ENCODE data around the gene FSTL5.

Gene FSTL5

DNA sequence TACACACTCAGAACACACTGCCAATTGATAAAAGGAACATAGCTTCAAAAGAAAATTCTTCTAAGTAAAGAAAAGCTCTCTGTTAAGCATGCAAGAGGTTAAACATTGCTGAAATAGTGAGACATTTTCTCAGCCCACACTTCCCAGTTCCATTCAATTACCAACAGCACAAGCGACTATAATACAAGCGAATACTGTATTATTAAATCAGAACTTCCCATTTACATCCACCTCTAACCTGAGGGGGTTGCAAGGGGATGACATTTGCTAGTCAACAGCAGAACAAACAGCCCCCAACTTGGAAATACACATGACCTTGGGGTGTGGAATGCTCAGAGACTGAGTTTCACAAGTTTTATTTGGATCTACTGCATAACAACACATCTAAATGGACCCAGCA lies 1.1 kb downstream of the FSTL5 start:
- ChIA-PET CTCF (no interaction called here), POLR2A (no interaction called here)
- no peak for DNase-seq (ENCODE audit: extremely low spot score)
- TF ChIP-seq BHLHE40 (IDR thresholded peaks at IDR 0.05; ENCODE audit: borderline replicate concordance) (no peak), ZNF384 (IDR thresholded peaks at IDR 0.05) (no peak), FOXM1 (IDR thresholded peaks at IDR 0.05; ENCODE audit: borderline replicate concordance) (no peak), HDGF (IDR thresholded peaks at IDR 0.05; ENCODE audit: borderline replicate concordance) (no peak), ELF4 (IDR thresholded peaks at IDR 0.05) (no peak), CTBP1 (IDR thresholded peaks at IDR 0.05; ENCODE audit: borderline replicate concordance) (no peak), TARDBP (IDR thresholded peaks at IDR 0.05) (no peak), FOXK2 (IDR thresholded peaks at IDR 0.05) (no peak), ARNT (IDR thresholded peaks at IDR 0.05) (no peak), FOXA1 (IDR thresholded peaks at IDR 0.05) (no peak), SP1 (IDR thresholded peaks at IDR 0.05) (no peak), LEF1 (IDR thresholded peaks at IDR 0.05; ENCODE audit: borderline replicate concordance) (no peak), SUZ12 (IDR thresholded peaks at IDR 0.05) (no peak), L3MBTL2 (conservative IDR thresholded peaks at IDR 0.05) (no peak), NFRKB (IDR thresholded peaks at IDR 0.05) (no peak)
- TF ChIP-seq, protein P1, sequence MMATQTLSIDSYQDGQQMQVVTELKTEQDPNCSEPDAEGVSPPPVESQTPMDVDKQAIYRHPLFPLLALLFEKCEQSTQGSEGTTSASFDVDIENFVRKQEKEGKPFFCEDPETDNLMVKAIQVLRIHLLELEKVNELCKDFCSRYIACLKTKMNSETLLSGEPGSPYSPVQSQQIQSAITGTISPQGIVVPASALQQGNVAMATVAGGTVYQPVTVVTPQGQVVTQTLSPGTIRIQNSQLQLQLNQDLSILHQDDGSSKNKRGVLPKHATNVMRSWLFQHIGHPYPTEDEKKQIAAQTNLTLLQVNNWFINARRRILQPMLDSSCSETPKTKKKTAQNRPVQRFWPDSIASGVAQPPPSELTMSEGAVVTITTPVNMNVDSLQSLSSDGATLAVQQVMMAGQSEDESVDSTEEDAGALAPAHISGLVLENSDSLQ (IDR thresholded peaks at IDR 0.05): no peak

DNA sequence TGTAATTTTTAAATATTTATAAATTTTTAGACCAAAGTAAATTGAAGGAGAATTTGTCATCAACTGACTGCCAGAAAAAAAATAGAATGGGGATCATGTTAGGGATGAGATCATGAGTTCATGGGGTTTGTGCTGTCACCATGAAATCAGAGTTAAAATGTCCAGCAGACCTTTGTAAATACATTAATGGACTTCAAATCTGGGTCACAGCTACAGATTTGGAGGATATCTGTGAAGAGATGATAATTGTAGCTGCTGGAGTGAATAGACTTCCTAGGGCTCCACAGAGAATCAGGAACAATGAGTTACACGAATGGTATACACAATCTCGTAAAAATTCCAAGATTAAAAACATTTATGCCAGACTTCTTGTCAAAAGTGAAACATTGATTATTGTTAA lies 6.6 kb downstream of the FSTL5 start:
- CTCF ChIA-PET: no interaction called here
- TF ChIP-seq, protein P1 (IDR thresholded peaks at IDR 0.05): no peak
- TF ChIP-seq ELF4 (IDR thresholded peaks at IDR 0.05): no peak
- TF ChIP-seq NFRKB (IDR thresholded peaks at IDR 0.05): no peak
- TF ChIP-seq SP1 (IDR thresholded peaks at IDR 0.05): no peak
- no peak for TF ChIP-seq FOXA1 (IDR thresholded peaks at IDR 0.05)
- no peak for TF ChIP-seq HDGF (IDR thresholded peaks at IDR 0.05; ENCODE audit: borderline replicate concordance)
- TF ChIP-seq CTBP1 (IDR thresholded peaks at IDR 0.05; ENCODE audit: borderline replicate concordance): no peak
- TF ChIP-seq L3MBTL2 (conservative IDR thresholded peaks at IDR 0.05): no peak
- TF ChIP-seq ARNT (IDR thresholded peaks at IDR 0.05): no peak
- TF ChIP-seq FOXM1 (IDR thresholded peaks at IDR 0.05; ENCODE audit: borderline replicate concordance): no peak
- TF ChIP-seq ZNF384 (IDR thresholded peaks at IDR 0.05): no peak
- no peak for TF ChIP-seq TARDBP (IDR thresholded peaks at IDR 0.05)
- TF ChIP-seq FOXK2 (IDR thresholded peaks at IDR 0.05): no peak
- no peak for TF ChIP-seq SUZ12 (IDR thresholded peaks at IDR 0.05)
- TF ChIP-seq LEF1 (IDR thresholded peaks at IDR 0.05; ENCODE audit: borderline replicate concordance): no peak
- TF ChIP-seq BHLHE40 (IDR thresholded peaks at IDR 0.05; ENCODE audit: borderline replicate concordance): no peak
- no peak for DNase-seq (ENCODE audit: extremely low spot score)
- POLR2A ChIA-PET: no interaction called here

GRCh38 chr4:162154862-162155540 lies 8.8 kb downstream of the FSTL5 start:
- DNase-seq (ENCODE audit: extremely low spot score): no peak
- ChIA-PET CTCF (no interaction called here), POLR2A (no interaction called here)
- TF ChIP-seq TARDBP (IDR thresholded peaks at IDR 0.05): no peak

GRCh38 chr4:162151850-162152249 lies 11.9 kb downstream of the FSTL5 start:
- no peak for TF ChIP-seq LEF1 (IDR thresholded peaks at IDR 0.05; ENCODE audit: borderline replicate concordance)
- TF ChIP-seq FOXK2 (IDR thresholded peaks at IDR 0.05): no peak
- TF ChIP-seq NFRKB (IDR thresholded peaks at IDR 0.05): no peak
- TF ChIP-seq SUZ12 (IDR thresholded peaks at IDR 0.05): no peak
- TF ChIP-seq CTBP1 (IDR thresholded peaks at IDR 0.05; ENCODE audit: borderline replicate concordance): no peak
- no peak for TF ChIP-seq ELF4 (IDR thresholded peaks at IDR 0.05)
- TF ChIP-seq, protein P1 (IDR thresholded peaks at IDR 0.05): no peak
- no peak for TF ChIP-seq L3MBTL2 (conservative IDR thresholded peaks at IDR 0.05)
- TF ChIP-seq ARNT (IDR thresholded peaks at IDR 0.05): no peak
- no peak for TF ChIP-seq ZNF384 (IDR thresholded peaks at IDR 0.05)
- TF ChIP-seq SP1 (IDR thresholded peaks at IDR 0.05): no peak
- no peak for TF ChIP-seq FOXM1 (IDR thresholded peaks at IDR 0.05; ENCODE audit: borderline replicate concordance)
- TF ChIP-seq BHLHE40 (IDR thresholded peaks at IDR 0.05; ENCODE audit: borderline replicate concordance): no peak
- no peak for TF ChIP-seq FOXA1 (IDR thresholded peaks at IDR 0.05)
- TF ChIP-seq HDGF (IDR thresholded peaks at IDR 0.05; ENCODE audit: borderline replicate concordance): no peak
- TF ChIP-seq TARDBP (IDR thresholded peaks at IDR 0.05): no peak
- no peak for DNase-seq (ENCODE audit: extremely low spot score)
- POLR2A ChIA-PET: no interaction called here
- CTCF ChIA-PET: no interaction called here

GRCh38 chr4:162151386-162151785 lies 12.4 kb downstream of the FSTL5 start:
- TF ChIP-seq L3MBTL2 (conservative IDR thresholded peaks at IDR 0.05): no peak
- no peak for TF ChIP-seq BHLHE40 (IDR thresholded peaks at IDR 0.05; ENCODE audit: borderline replicate concordance)
- TF ChIP-seq CTBP1 (IDR thresholded peaks at IDR 0.05; ENCODE audit: borderline replicate concordance): no peak
- no peak for TF ChIP-seq FOXK2 (IDR thresholded peaks at IDR 0.05)
- no peak for TF ChIP-seq SUZ12 (IDR thresholded peaks at IDR 0.05)
- no peak for TF ChIP-seq ZNF384 (IDR thresholded peaks at IDR 0.05)
- no peak for TF ChIP-seq HDGF (IDR thresholded peaks at IDR 0.05; ENCODE audit: borderline replicate concordance)
- CTCF ChIA-PET: no interaction called here
- POLR2A ChIA-PET: no interaction called here

DNA sequence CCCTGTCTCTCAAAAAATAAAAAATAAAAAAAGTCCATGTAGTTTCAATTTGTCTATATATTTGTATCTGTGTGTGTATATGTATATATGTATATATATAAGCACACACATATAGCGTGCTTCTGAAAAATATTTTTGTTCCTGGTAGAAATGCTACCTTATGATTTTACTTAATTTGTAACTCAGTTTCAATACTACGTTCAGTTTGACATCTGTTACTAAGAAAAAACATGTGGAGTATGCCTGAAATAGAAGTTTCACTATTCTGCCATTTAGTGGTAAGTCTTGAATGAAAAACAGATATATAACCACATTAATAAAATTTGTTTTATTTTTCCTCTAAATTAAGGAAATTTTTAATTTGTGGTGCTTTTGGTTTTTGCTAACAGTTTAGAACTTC lies 14.2 kb downstream of the FSTL5 start:
- ChIA-PET CTCF (no interaction called here), POLR2A (interaction anchor here (0.6 kb wide), 1 partner anchor 1015 kb away, joined by 3 read pairs; no protein-coding TSS in a partner anchor)
- no peak for DNase-seq (ENCODE audit: extremely low spot score)
- no peak for TF ChIP-seq ARNT (IDR thresholded peaks at IDR 0.05)
- TF ChIP-seq HDGF (IDR thresholded peaks at IDR 0.05; ENCODE audit: borderline replicate concordance): no peak
- no peak for TF ChIP-seq BHLHE40 (IDR thresholded peaks at IDR 0.05; ENCODE audit: borderline replicate concordance)

More at GRCh38 chr4:162151386-162151785, 12.4 kb downstream of the FSTL5 start:
- no peak for DNase-seq (ENCODE audit: extremely low spot score)
